ENCODE data around the gene NDUFB10.

The NDUFB10 gene

DNA sequence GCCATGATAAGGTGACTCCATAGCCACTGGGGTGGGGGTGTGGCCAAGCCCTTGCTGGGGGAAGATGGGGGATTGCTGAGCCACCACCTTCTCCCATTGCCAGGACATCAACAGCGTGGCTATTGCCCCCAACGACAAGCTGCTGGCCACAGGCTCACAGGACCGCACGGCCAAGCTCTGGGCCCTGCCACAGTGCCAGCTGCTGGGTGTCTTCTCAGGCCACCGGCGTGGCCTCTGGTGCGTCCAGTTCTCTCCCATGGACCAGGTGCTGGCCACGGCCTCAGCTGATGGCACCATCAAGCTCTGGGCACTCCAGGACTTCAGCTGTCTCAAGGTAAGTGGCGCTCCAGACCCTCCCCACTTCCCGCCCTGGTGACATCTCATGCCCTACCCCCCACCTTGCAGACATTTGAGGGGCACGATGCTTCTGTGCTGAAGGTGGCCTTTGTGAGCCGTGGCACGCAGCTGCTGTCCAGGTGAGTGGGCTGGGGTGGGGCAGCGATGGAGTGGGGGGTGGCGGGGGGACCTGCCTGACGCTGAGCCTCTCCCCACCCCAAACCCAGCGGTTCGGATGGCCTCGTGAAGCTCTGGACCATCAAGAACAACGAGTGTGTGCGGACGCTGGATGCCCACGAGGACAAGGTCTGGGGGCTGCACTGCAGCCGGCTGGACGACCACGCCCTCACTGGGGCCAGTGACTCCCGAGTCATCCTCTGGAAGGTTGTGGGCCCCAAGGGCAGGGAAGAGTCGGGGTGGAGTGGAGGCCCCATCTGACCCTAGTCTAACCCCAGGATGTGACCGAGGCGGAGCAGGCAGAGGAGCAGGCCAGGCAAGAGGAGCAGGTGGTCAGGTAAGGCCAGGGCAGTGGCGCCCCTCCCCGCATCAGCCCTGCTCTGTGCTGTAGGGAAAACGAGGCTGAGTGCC lies 17.9 kb downstream of the NDUFB10 start:
- no peak for DNase-seq (ENCODE audit: low spot score)
- H3K4me1 Mint-ChIP-seq (ENCODE audit: low read depth), result peaks cover 8% of the 10 kb centered on the region
- H3K27ac Mint-ChIP-seq, result no peak overlapping the region
- peaks cover 6% of the 10 kb centered on the region for H3K36me3 Mint-ChIP-seq (ENCODE audit: low read depth)
- H3K27me3 Mint-ChIP-seq (ENCODE audit: low read depth), result peaks cover 19% of the 10 kb centered on the region
- no peak overlapping the region for H3K4me3 Mint-ChIP-seq
- no peaks in the 10 kb centered on the region for H3K9me3 Mint-ChIP-seq

DNA sequence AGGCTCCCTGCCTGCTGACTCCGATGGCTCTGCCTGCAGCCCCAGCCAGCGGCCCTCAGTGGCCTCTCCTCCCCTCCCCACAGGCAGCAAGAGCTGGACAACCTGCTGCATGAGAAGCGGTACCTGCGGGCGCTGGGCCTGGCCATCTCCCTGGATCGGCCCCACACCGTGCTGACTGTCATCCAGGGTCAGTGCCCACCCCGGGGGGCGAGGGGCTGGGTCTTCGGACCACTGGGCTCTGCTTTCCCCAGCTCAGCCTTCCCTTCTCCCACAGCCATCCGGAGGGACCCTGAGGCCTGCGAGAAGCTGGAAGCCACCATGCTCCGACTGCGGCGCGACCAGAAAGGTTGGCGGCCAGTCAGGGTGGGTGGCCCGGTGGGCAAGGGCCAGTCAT lies 18.5 kb downstream of the NDUFB10 start:
- Mint-ChIP-seq H3K27ac (no peak overlapping the region), H3K36me3 (ENCODE audit: low read depth) (peaks cover 6% of the 10 kb centered on the region), H3K4me1 (ENCODE audit: low read depth) (peaks cover 5% of the 10 kb centered on the region), H3K4me3 (no peak overlapping the region), H3K9me3 (no peaks in the 10 kb centered on the region), H3K27me3 (ENCODE audit: low read depth) (peaks cover 25% of the 10 kb centered on the region)
- DNase-seq (ENCODE audit: low spot score), result no peak

DNA sequence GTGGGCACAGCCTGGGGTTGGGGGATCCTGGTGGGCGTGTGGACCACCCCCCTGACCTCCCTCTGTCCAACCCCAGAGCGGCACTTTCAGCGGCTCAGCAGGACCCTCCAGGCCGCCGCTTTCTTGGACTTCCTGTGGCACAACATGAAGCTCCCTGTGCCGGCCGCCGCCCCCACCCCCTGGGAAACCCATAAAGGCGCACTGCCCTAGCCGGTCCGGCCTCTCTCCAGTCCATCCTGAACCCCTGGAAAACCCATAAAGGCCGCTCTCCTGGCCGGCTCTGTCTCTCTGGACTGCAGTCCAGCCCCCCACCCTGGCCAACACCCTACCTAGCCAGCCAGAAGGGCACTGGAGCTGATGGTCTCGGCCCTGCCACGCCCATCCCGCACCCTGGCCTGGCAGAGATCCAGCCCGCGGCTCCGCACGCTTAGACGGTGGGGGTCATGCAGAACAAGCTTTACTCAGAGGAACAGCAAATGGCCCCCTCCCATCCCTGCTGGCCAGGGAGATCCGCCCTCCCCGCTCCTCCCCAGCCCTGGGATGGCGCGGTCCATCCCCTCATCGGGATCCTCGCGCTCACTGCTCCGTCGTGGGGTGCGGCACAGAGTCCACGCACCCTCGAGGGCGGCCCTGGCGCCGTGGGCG lies 19.3 kb downstream of the NDUFB10 start:
- Mint-ChIP-seq H3K36me3 (ENCODE audit: low read depth) (peaks cover 6% of the 10 kb centered on the region), H3K27ac (no peak overlapping the region), H3K4me1 (ENCODE audit: low read depth) (peaks cover 4% of the 10 kb centered on the region), H3K27me3 (ENCODE audit: low read depth) (peaks cover 30% of the 10 kb centered on the region), H3K4me3 (no peak overlapping the region), H3K9me3 (no peaks in the 10 kb centered on the region)
- no peak for DNase-seq (ENCODE audit: low spot score)

DNA sequence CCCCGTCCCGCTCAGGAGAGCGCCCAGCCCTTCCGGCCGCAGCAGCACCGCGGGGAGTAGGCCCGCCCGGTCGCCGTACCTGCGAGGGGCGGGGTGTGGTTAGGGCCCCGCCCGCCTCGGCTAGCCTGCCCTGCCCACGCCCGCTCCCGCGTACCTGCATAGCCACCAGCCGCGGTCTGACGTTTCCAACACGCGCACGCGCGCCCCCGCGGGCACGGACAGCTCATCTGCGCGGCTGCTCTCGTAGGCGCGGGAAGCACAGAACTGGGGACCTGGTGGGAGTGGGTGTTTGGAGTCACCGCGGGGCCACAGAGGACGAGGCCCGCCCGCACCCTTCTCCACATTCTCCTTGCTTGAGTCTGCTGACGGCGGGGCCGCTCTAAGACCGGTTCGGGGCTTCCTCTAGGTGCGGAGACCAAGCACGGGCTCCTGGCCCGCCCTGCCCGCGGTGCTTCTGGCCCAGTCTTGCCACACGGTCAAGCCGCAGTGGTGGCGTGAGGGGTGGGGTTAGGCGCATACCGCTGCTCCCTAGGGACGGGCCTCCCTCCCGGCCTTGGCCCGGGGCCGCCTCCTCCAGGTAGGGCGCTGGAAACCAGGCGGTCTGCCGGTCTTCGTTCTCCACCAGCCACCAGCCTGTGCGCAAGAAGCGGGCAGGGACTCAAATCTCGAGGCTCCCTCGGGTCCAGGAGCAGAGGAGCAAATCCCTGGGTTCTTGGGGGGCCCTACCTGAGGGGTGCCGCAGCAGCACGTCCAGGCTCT lies 20.1 kb downstream of the NDUFB10 start:
- Mint-ChIP-seq H3K9me3 (no peaks in the 10 kb centered on the region), H3K27ac (no peak overlapping the region), H3K4me3 (no peak overlapping the region), H3K4me1 (ENCODE audit: low read depth) (peaks cover 4% of the 10 kb centered on the region), H3K27me3 (ENCODE audit: low read depth) (peaks cover 30% of the 10 kb centered on the region), H3K36me3 (ENCODE audit: low read depth) (peaks cover 6% of the 10 kb centered on the region)
- no peak for DNase-seq (ENCODE audit: low spot score)

- Mint-ChIP-seq H3K27ac (no peak overlapping the region), H3K4me3 (no peak overlapping the region), H3K36me3 (ENCODE audit: low read depth) (peaks cover 7% of the 10 kb centered on the region), H3K27me3 (ENCODE audit: low read depth) (peaks cover 30% of the 10 kb centered on the region), H3K4me1 (ENCODE audit: low read depth) (peaks cover 9% of the 10 kb centered on the region), H3K9me3 (no peaks in the 10 kb centered on the region)
- no peak for DNase-seq (ENCODE audit: low spot score)
These were observed 20.9 kb downstream of the NDUFB10 start for GRCh38 chr16:1980030-1980769.

DNA sequence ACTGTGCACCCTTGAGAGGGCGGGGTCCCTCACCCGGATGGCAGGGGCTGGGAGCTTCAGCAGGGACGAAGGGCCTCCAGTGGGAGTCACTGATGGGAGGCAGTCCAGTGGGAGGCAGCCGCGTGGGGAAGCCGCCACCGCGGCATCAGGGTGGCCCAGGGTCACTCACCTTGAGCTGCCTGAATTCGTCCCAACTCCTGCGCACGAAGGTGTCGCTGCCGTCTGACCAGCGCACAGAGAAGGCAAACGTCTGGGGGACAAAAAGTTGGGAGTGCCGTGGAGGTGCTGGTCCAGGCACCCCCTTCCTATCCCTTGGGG lies 21.4 kb downstream of the NDUFB10 start:
- Mint-ChIP-seq H3K4me1 (ENCODE audit: low read depth) (peaks cover 12% of the 10 kb centered on the region), H3K27me3 (ENCODE audit: low read depth) (peaks cover 30% of the 10 kb centered on the region), H3K36me3 (ENCODE audit: low read depth) (peaks cover 7% of the 10 kb centered on the region), H3K4me3 (no peak overlapping the region), H3K9me3 (no peaks in the 10 kb centered on the region), H3K27ac (no peak overlapping the region)
- no peak for DNase-seq (ENCODE audit: low spot score)

GRCh38 chr16:1981398-1981836 lies 22.1 kb downstream of the NDUFB10 start, which contains the start of gene NOXO1:
TSS of gene NOXO1 (minus strand) at chr16:1981469. CDS start at chr16:1981179, 290 bp downstream.
- H3K4me1 Mint-ChIP-seq (ENCODE audit: low read depth), result peaks cover 12% of the 10 kb centered on the region
- H3K9me3 Mint-ChIP-seq, result no peaks in the 10 kb centered on the region
- no peak within 1 kb of the TSS for H3K4me3 Mint-ChIP-seq
- no peak within 1 kb of the TSS for H3K27ac Mint-ChIP-seq
- peaks cover 6% of the 10 kb centered on the region for H3K36me3 Mint-ChIP-seq (ENCODE audit: low read depth)
- peaks cover 30% of the 10 kb centered on the region for H3K27me3 Mint-ChIP-seq (ENCODE audit: low read depth)
- no peak for DNase-seq (ENCODE audit: low spot score)

GRCh38 chr16:1982013-1982433 lies 22.7 kb downstream of the NDUFB10 start:
- DNase-seq (ENCODE audit: low spot score), result no peak
- Mint-ChIP-seq H3K36me3 (ENCODE audit: low read depth) (peaks cover 12% of the 10 kb centered on the region), H3K27ac (no peak overlapping the region), H3K9me3 (no peaks in the 10 kb centered on the region), H3K27me3 (ENCODE audit: low read depth) (peaks cover 30% of the 10 kb centered on the region), H3K4me1 (ENCODE audit: low read depth) (peaks cover 12% of the 10 kb centered on the region), H3K4me3 (no peak overlapping the region)

GRCh38 chr16:1982991-1983543 lies 23.7 kb downstream of the NDUFB10 start:
- Mint-ChIP-seq H3K27me3 (ENCODE audit: low read depth) (peaks cover 30% of the 10 kb centered on the region), H3K27ac (no peak overlapping the region), H3K36me3 (ENCODE audit: low read depth) (peaks cover 10% of the 10 kb centered on the region), H3K9me3 (no peaks in the 10 kb centered on the region), H3K4me3 (peak overlapping the region; percentile 69), H3K4me1 (ENCODE audit: low read depth) (peaks cover 12% of the 10 kb centered on the region)
- no peak for DNase-seq (ENCODE audit: low spot score)

DNA sequence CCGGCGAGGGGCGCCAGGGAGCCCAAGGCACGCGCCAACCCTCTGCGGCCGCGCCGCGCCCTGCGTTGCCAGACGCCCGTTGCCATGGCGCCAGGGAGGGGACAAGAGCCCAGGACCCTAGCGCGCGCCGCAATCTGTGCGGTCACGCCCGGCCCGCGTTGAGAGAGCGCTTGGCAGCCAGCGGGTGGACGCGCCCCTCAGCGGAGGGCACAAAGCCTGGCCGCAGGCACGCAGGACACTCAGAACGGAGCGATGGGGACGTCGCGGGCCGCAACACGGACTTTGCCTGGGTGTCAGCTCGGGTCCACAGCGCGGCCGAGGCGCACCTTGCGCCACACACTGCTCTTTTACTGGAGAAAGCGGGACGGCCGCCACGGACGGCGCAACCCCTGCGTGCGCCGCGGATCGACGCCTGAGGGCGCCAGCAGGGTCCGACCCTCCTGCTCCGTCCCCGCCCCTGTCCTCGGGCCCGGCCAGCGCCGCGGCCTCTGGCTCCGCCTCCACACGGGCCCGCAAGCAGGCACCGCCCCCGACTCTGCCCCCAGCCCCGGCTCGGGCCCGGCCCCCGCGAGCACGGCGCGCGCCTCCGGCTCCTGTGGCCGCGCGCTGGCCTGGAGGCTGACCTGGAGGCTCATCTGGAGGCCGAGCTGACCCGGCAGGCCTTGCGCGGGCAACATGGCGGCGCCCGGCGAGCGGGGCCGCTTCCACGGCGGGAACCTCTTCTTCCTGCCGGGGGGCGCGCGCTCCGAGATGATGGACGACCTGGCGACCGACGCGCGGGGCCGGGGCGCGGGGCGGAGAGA lies 24.4 kb downstream of the NDUFB10 start, which contains the start of gene GFER:
GFER (plus strand) TSS at position 650 of the 803 bp plus-strand sequence; CDS start at position 676, 26 bp downstream.
- peak within 1 kb of the TSS; percentile 86 for H3K4me3 Mint-ChIP-seq
- H3K27me3 Mint-ChIP-seq (ENCODE audit: low read depth), result peaks cover 33% of the 10 kb centered on the region
- peaks cover 10% of the 10 kb centered on the region for H3K36me3 Mint-ChIP-seq (ENCODE audit: low read depth)
- DNase-seq (ENCODE audit: low spot score), result peak; percentile 89
- H3K9me3 Mint-ChIP-seq, result no peaks in the 10 kb centered on the region
- peak within 1 kb of the TSS; percentile 62 for H3K27ac Mint-ChIP-seq
- peaks cover 12% of the 10 kb centered on the region for H3K4me1 Mint-ChIP-seq (ENCODE audit: low read depth)

GRCh38 chr16:1984347-1985225 lies 25.2 kb downstream of the NDUFB10 start:
- Mint-ChIP-seq H3K4me1 (ENCODE audit: low read depth) (peaks cover 14% of the 10 kb centered on the region), H3K27me3 (ENCODE audit: low read depth) (peaks cover 41% of the 10 kb centered on the region), H3K9me3 (no peaks in the 10 kb centered on the region), H3K4me3 (peak overlapping the region; percentile 86), H3K36me3 (ENCODE audit: low read depth) (peaks cover 10% of the 10 kb centered on the region), H3K27ac (peak overlapping the region; percentile 62)
- DNase-seq (ENCODE audit: low spot score), result no peak

All from T-helper 2 cell treated with Interferon-gamma antibody and Interleukin-4, amounts not matched to agents 5 μg/mL and 100 μg/mL, for 36 hours (primary cell).